Measurements from ENCODE around the gene AK8. TPM values are rescaled to one million over a fixed set of nuclear protein-coding genes. Genes with fewer than 3 reads are reported as not detected.
"Not testable (repeated sequence)": the region's sequence is repeated elsewhere in the genome, so short reads cannot be mapped to it uniquely, and the experiment has no call there.

The AK8 gene
- total RNA-seq, 2 experiments from 2014 or later = 0.27 TPM; not detected in 1

GRCh38 chr9:132773093-132773492 is 105.0 kb downstream of the AK8 start:
- TF ChIP-seq EZH2phosphoT487 (IDR thresholded peaks at IDR 0.05; ENCODE audit: borderline replicate concordance, low read depth, low read length) (no peak), CTCF (conservative IDR thresholded peaks at IDR 0.05; ENCODE audit: low read length) (no peak)
- Histone ChIP-seq H3K79me2 (ENCODE audit: insufficient read depth, low read depth, low read length) (no peaks in the 10 kb centered on the region), H3K4me1 (ENCODE audit: insufficient read depth, low read length, poor library complexity, severe bottlenecking) (peaks cover 7% of the 10 kb centered on the region), H3K9me3 (ENCODE audit: low read length) (no peaks in the 10 kb centered on the region), H2AFZ (ENCODE audit: low read length) (no peak overlapping the region), H3K9me2 (ENCODE audit: insufficient read depth, low read length) (no peaks in the 10 kb centered on the region), H3K4me2 (ENCODE audit: low read length) (no peak overlapping the region), H3K27ac (ENCODE audit: low read depth, low read length, poor library complexity, severe bottlenecking) (no peak overlapping the region), H3K36me3 (ENCODE audit: insufficient read depth, low read length) (no peaks in the 10 kb centered on the region), H4K20me1 (ENCODE audit: insufficient read depth, low read length) (no peaks in the 10 kb centered on the region), H3K4me3 (ENCODE audit: low read depth, low read length, poor library complexity, severe bottlenecking) (no peak overlapping the region)
- no peak for DNase-seq (ENCODE audit: low spot score)
- intact Hi-C loops (cut with micrococcal nuclease; ENCODE audit: unreplicated experiment) = no loop called here
- ChIA-PET CTCF (ENCODE audit: unreplicated experiment) (no interaction called here), POLR2A (no interaction called here)
- no TSS peak for BruUV-seq (replicated peaks)

- intact Hi-C loops (cut with micrococcal nuclease; ENCODE audit: unreplicated experiment) = not testable (repeated sequence)
- POLR2A ChIA-PET = interaction anchor here (0.5 kb wide), 1 partner anchor 55 kb away, joined by 3 read pairs; no protein-coding TSS in a partner anchor
These were observed 106.3 kb downstream of the AK8 start for GRCh38 chr9:132771752-132772151.

GRCh38 chr9:132770770-132771310 is 107.2 kb downstream of the AK8 start:
- ChIA-PET CTCF (ENCODE audit: unreplicated experiment) (interaction anchor here (0.6 kb wide), 1 partner anchor 23 kb away, joined by 3 read pairs; no protein-coding TSS in a partner anchor), POLR2A (interaction anchor here (0.5 kb wide), 1 partner anchor 56 kb away, joined by 3 read pairs; no protein-coding TSS in a partner anchor)
- Histone ChIP-seq H3K9me3 (ENCODE audit: low read length) (no peaks in the 10 kb centered on the region), H3K4me2 (ENCODE audit: low read length) (no peak overlapping the region; the same call in 1 of the 2 replicates), H4K20me1 (ENCODE audit: insufficient read depth, low read length) (no peaks in the 10 kb centered on the region), H3K79me2 (ENCODE audit: insufficient read depth, low read depth, low read length) (no peaks in the 10 kb centered on the region), H3K4me1 (ENCODE audit: insufficient read depth, low read length, poor library complexity, severe bottlenecking) (peaks cover 7% of the 10 kb centered on the region), H3K4me3 (ENCODE audit: low read depth, low read length, poor library complexity, severe bottlenecking) (no peak overlapping the region), H3K27ac (ENCODE audit: low read depth, low read length, poor library complexity, severe bottlenecking) (no peak overlapping the region), H2AFZ (ENCODE audit: low read length) (peak overlapping the region; percentile 98; the same call in 1 of the 2 replicates), H3K9me2 (ENCODE audit: insufficient read depth, low read length) (no peaks in the 10 kb centered on the region), H3K36me3 (ENCODE audit: insufficient read depth, low read length) (no peaks in the 10 kb centered on the region)
- TF ChIP-seq CTCF (conservative IDR thresholded peaks at IDR 0.05; ENCODE audit: low read length) = no peak
- no peak for TF ChIP-seq EZH2phosphoT487 (IDR thresholded peaks at IDR 0.05; ENCODE audit: borderline replicate concordance, low read depth, low read length)
- BruUV-seq (replicated peaks) = no TSS peak
- intact Hi-C loops (cut with micrococcal nuclease; ENCODE audit: unreplicated experiment) = no loop called here
- DNase-seq (ENCODE audit: low spot score) = no peak

More at GRCh38 chr9:132771752-132772151, 106.3 kb downstream of the AK8 start:
- DNase-seq (ENCODE audit: low spot score); H2AFZ ChIP-seq (ENCODE audit: low read length); H3K4me3 ChIP-seq (ENCODE audit: low read depth, low read length, poor library complexity, severe bottlenecking); H3K4me1 ChIP-seq (ENCODE audit: insufficient read depth, low read length, poor library complexity, severe bottlenecking); H3K79me2 ChIP-seq (ENCODE audit: insufficient read depth, low read depth, low read length); H3K4me2 ChIP-seq (ENCODE audit: low read length); H3K27ac ChIP-seq (ENCODE audit: low read depth, low read length, poor library complexity, severe bottlenecking); H3K36me3 ChIP-seq (ENCODE audit: insufficient read depth, low read length); H3K9me3 ChIP-seq (ENCODE audit: low read length); H3K9me2 ChIP-seq (ENCODE audit: insufficient read depth, low read length); BruUV-seq (replicated peaks); CTCF ChIA-PET (ENCODE audit: unreplicated experiment); H4K20me1 ChIP-seq (ENCODE audit: insufficient read depth, low read length): not testable (repeated sequence)

All from OCI-LY7 (cell line).